Small intestine (tissue), 7 donors: ENCODE results near the gene NUB1. TPM values are rescaled to one million over a fixed set of nuclear protein-coding genes. Genes with fewer than 3 reads are reported as not detected.
"Not testable (repeated sequence)": the region's sequence is repeated elsewhere in the genome, so short reads cannot be mapped to it uniquely, and the experiment has no call there.

Experiments used
- DNase-seq, 2 donors: peaks; one replicate each; pipeline versions ENCODE4 v3.0.0 to v3.0.0-alpha.2; 2013
- FAIRE-seq: peaks from 2 replicates; lab custom pipeline; 2012; peaks lifted over from hg19 to GRCh38; lab: Jason Lieb, UNC
- H3K27ac ChIP-seq, 3 donors: one replicate each; pipeline ENCODE4 v1.5.1; 2013; ENCODE audit warnings: low read length in 2 of 3, mild to moderate bottlenecking in 2 of 3, control low read depth in 1 of 3, inconsistent platforms in 1 of 3, low read depth in 1 of 3, moderate library complexity in 1 of 3
- H3K27me3 ChIP-seq, 3 donors: one replicate each; pipeline ENCODE4 v1.6.1; 2013; ENCODE audit warnings: low read length in 3 of 3, inconsistent platforms in 1 of 3; ENCODE audit not compliant: control insufficient read depth in 3 of 3, insufficient read depth in 3 of 3
- H3K36me3 ChIP-seq, 3 donors: one replicate each; pipeline ENCODE4 v1.6.1; 2013; ENCODE audit warnings: low read length in 3 of 3, inconsistent platforms in 1 of 3, low read depth in 1 of 3, mild to moderate bottlenecking in 1 of 3, moderate library complexity in 1 of 3; ENCODE audit not compliant: control insufficient read depth in 3 of 3, insufficient read depth in 2 of 3
- H3K4me1 ChIP-seq, 3 donors: one replicate each; pipeline ENCODE4 v1.6.1; 2013; ENCODE audit warnings: low read length in 2 of 3, inconsistent platforms in 1 of 3, low read depth in 1 of 3, mild to moderate bottlenecking in 1 of 3, moderate library complexity in 1 of 3; ENCODE audit not compliant: control insufficient read depth in 3 of 3, insufficient read depth in 2 of 3
- H3K4me3 ChIP-seq, 3 donors: one replicate each; pipeline ENCODE4 v1.5.1; 2013; ENCODE audit warnings: low read length in 3 of 3, control low read depth in 1 of 3, inconsistent platforms in 1 of 3, low read depth in 1 of 3, mild to moderate bottlenecking in 1 of 3, moderate library complexity in 1 of 3
- H3K9me3 ChIP-seq, 2 donors: one replicate each; pipeline ENCODE4 v1.6.1; 2013; ENCODE audit warnings: low read depth in 1 of 2, low read length in 1 of 2; ENCODE audit not compliant: control insufficient read depth in 2 of 2, insufficient read depth in 1 of 2
- WGBS, 3 donors: extraction: QIAGEN DNeasy Blood & Tissue Kit; methylation state at CpG; one replicate each; pipeline ENCODE4 v1.1.7; 2013; 5-methylcytosine and 5-hydroxymethylcytosine counted together
- polyA plus RNA-seq, 4 donors: library from polyadenylated mRNA; stranded (reverse) in 3 of 4; unstranded in 1 of 4; fragments of 200-250 nt in 3 of 4; fragments of 120-200 nt in 1 of 4; gene quantifications; one replicate each; pipeline versions ENCODE4 v1.2.1 to v1.2.3, GENCODE V29; 2013
- donor health status: healthy with polysubstance abuse.
- donor health status: control.
- donor health status: control.
- donor health status: Bipolar disorder and iron deficiency.
- donor health status: healthy.

The NUB1 gene
- polyA plus RNA-seq, 4 donors = 37.4 to 70.8 (median 56.7) TPM

DNA sequence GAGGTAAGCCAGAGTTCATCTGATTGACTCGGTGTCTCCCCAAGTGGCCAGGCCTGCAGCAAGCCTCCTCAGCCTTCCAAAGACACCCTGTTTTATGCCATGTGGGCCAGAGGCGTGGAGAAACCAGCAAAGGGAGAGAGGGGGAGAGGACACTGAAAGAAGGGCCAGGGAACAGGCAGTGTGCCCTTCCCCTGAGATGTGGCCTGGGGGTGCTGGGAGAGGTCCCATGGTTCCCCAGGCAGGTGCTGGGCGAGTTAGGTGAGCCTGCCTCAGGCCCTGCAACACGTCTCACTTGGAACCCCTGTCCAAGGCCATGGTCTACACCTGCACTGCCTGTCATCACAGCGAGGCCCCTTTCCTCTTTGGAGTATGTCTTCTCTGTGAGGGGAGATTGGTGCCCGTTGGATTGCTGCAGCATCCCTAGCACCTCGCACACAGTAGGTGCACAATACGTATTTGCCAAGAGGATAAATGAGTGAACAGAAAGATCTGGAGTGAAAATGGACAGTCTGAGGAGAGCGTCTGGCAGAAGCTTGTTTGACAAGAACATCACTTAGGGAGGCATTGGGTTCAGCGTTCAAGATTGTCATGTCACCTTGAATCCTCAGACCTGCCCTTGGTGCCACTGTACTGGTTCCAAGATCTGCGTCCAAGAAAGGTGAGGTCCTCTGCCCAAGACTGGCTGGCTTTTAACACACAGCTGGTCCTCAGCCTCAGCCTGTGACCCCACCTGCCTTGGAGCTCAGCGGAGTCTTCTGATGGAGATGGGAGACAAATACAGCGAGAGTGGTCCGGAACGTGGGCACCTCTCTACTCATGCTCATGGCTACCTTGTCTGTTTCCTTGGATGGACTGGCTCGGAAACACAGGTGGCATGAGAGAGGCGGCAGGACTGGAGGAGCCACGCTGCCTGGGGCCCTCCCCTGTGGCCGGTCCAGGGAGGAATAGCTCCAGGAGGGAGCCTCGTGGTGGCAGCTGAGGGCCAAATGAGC lies 39.8 kb upstream of the NUB1 start:
- FAIRE-seq (no peak), DNase-seq (no peak)
- Histone ChIP-seq H3K27me3 (peaks cover 0 to 47% (median 3%) of the 10 kb centered on the region in 3 donors), H3K4me3 (no peak overlapping the region), H3K27ac (no peak overlapping the region), H3K36me3 (no peaks in the 10 kb centered on the region), H3K9me3 (peaks cover 0 to 3% of the 10 kb centered on the region in 2 donors), H3K4me1 (peaks cover 0 to 2% (median 0%) of the 10 kb centered on the region in 3 donors)
- WGBS, 3 donors = 65 to 78% (median 70%) methylated on average over 20 of the region's 20 CpGs

DNA sequence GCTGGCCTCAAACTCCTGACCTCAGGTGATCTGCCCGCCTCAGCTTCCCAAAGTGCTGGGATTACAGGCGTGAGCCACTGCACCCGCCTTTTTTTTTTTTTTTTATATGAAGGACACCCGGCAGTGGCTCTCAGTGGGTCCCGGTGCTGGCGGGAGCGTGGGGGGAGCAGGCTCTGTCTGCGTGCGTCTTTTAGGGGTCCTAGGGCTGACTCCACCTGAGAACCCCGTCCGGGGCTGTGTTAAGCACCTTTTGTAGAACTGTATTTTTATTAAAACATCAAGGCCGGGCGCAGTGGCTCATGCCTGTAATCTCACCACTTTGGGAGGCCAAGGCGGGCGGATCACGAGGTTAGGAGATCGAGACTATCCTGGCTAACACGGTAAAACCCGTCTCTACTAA lies 37.4 kb upstream of the NUB1 start:
- H3K4me1 ChIP-seq, H3K27ac ChIP-seq, H3K36me3 ChIP-seq, DNase-seq, FAIRE-seq, H3K4me3 ChIP-seq, H3K9me3 ChIP-seq: not testable (repeated sequence)
- WGBS, 3 donors = 61 to 79% (median 76%) methylated on average over 19 of the region's 19 CpGs
- peaks cover 0 to 41% (median 3%) of the 10 kb centered on the region in 3 donors for H3K27me3 ChIP-seq

DNA sequence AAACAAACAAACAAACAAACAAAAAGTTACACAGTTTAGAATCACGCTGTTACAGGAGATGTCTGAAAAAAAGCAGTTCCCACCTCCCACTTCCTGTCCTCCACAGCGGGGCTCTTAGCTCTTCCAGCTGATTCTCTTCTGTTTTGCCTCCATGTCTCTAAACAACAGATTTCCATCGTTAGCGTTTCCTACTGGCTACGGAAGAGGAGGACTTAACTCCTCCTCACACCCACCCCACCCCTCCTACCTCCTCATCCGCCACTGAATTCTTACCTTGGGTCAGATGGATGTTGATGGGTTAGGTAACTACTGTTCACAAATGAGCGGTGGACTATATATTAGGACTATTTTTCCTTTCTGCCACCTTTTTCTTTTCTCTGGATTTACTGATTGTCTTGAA lies 36.8 kb upstream of the NUB1 start:
- Histone ChIP-seq H3K9me3 (peaks cover 0 to 3% of the 10 kb centered on the region in 2 donors), H3K4me1 (peaks cover 0 to 2% (median 0%) of the 10 kb centered on the region in 3 donors), H3K27me3 (peaks cover 0 to 41% (median 3%) of the 10 kb centered on the region in 3 donors), H3K27ac (no peak overlapping the region), H3K4me3 (no peak overlapping the region), H3K36me3 (no peaks in the 10 kb centered on the region)
- FAIRE-seq (no peak), DNase-seq (peak in 1 of 2 donors; percentile 19)
- 19 to 24% (median 22%) methylated on average over 7 of the region's 7 CpGs for WGBS, 3 donors

DNA sequence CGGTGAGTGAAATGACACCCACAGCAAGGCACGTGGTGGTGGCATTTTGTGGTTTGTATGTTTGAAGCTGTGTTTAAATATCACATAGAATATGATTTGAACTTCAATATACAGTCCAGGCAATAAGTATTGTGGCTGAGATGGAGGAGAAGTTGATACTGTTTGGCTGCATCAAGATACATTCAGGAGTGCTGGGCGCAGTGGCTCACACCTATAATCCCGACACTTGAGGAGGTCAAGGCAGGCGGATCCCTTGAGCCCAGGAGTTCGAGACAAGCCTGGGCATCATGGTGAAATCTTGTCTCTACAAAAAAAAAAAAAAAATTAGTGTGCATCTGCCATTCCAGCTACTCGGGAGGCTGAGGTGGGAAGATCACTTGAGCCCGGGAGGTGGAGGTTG lies 35.2 kb upstream of the NUB1 start:
- DNase-seq (no peak), FAIRE-seq (no peak)
- Histone ChIP-seq H3K36me3 (no peaks in the 10 kb centered on the region), H3K27me3 (peaks cover 0 to 37% (median 3%) of the 10 kb centered on the region in 3 donors), H3K27ac (no peak overlapping the region), H3K4me1 (peaks cover 0 to 2% (median 0%) of the 10 kb centered on the region in 3 donors), H3K9me3 (peaks cover under 1 to 4% of the 10 kb centered on the region in 2 donors), H3K4me3 (no peak overlapping the region)
- 76 to 81% (median 78%) methylated on average over 8 of the region's 8 CpGs for whole genome bisulfite sequencing, 3 donors

DNA sequence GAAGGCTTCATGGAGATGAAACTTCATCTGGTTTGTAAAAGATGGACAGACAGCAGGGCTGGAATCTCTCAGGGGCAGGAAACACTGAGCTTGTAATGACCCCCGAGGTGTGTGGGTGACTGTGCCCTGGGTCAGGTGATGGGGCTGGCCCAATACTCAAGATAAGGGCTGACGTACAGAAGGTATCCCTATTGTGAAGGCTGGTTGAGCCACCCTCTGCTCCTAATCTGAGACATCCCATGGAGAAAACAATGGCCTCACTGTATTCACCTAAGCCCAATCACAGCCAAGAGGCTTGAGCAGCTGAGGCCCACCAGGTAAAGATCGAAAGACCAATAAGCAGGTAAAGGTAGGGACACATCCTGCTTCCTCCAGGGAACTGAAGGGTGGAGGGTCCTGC lies 34.8 kb upstream of the NUB1 start:
- peaks cover 0 to 33% (median 3%) of the 10 kb centered on the region in 3 donors for H3K27me3 ChIP-seq
- DNase-seq (no peak), FAIRE-seq (no peak)
- no peaks in the 10 kb centered on the region for H3K36me3 ChIP-seq
- WGBS, 3 donors = 17 to 60% (median 31%) methylated on average over 3 of the region's 3 CpGs
- H3K9me3 ChIP-seq = peaks cover 2 to 7% of the 10 kb centered on the region in 2 donors
- no peak overlapping the region for H3K4me3 ChIP-seq
- H3K4me1 ChIP-seq = peaks cover 0 to 2% (median 0%) of the 10 kb centered on the region in 3 donors
- H3K27ac ChIP-seq = no peak overlapping the region

DNA sequence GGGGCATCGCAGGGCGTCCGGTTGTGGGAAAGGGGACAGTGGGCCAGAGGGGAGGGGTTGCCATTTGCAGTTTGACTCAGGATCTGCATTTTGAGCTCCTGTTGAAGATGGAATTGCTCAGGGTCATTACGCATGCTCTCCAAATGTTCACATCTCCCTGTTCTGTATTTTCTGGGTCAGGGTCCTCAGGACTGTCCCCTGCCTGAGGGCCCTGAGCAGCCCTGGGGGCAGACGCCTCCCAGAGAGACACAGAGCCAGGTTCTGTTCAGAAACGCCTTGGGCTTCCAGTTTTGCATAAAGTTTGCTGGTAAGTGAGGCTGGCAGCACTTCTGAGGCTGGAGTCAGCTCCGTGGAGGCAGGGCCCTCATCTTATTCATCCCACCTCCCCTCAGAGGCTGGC lies 34.1 kb upstream of the NUB1 start:
- H3K9me3 ChIP-seq = peaks cover 2 to 7% of the 10 kb centered on the region in 2 donors
- H3K4me1 ChIP-seq = peaks cover 0 to 2% (median 0%) of the 10 kb centered on the region in 3 donors
- no peak overlapping the region for H3K4me3 ChIP-seq
- H3K27ac ChIP-seq = no peak overlapping the region
- FAIRE-seq (no peak), DNase-seq (no peak)
- H3K36me3 ChIP-seq = no peaks in the 10 kb centered on the region
- H3K27me3 ChIP-seq = peaks cover 0 to 27% (median 3%) of the 10 kb centered on the region in 3 donors
- WGBS, 3 donors = 77 to 86% (median 84%) methylated on average over 7 of the region's 7 CpGs

DNA sequence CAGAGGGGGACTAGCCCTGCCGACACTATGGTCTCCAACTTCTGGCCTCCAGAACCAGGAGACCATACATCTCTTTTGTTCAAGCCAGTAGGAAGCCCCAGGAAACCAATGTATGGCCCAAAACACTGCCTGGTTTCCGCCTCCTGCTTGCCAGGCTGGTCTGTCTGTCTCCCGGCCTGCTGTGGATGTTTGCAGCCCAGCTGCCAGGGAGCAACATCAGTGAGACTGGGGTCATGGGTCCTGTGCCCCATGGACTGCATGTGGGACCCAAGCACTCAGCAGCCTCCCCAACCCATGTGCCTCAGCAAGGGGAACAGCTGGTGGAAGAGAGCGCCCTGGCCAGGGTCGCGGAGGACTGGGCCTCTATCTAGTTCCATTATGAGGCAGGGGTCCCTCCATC lies 33.4 kb upstream of the NUB1 start:
- DNase-seq = no peak
- no peak for FAIRE-seq
- Histone ChIP-seq H3K27me3 (peaks cover 0 to 21% (median 3%) of the 10 kb centered on the region in 3 donors), H3K27ac (no peak overlapping the region), H3K9me3 (peaks cover 2 to 7% of the 10 kb centered on the region in 2 donors), H3K4me3 (no peak overlapping the region), H3K4me1 (peaks cover 0 to 2% (median 0%) of the 10 kb centered on the region in 3 donors), H3K36me3 (no peaks in the 10 kb centered on the region)
- WGBS, 3 donors = 89 to 91% (median 90%) methylated on average over 6 of the region's 6 CpGs

DNA sequence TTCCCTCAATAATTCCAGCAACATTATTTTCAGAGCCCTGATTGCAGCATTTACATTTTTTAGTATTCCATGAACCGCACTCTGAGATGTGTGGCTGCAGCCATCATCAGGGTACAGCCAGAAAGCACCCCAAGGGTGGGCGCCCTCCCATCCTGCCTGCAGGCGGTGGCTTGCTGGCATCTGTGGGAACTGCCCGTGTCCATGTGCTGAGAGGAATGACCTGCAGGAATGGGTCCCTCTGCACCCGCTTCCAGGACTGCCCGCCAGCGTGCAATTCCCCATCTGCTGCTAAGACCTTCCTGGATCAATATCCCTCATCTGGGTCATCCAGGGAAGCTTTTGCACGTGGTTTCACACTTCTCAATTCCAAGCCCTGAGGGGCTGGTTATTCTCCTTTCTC lies 32.8 kb upstream of the NUB1 start:
- Histone ChIP-seq H3K36me3 (no peaks in the 10 kb centered on the region), H3K27me3 (peaks cover 0 to 17% (median under 1%) of the 10 kb centered on the region in 3 donors), H3K9me3 (peaks cover 2 to 7% of the 10 kb centered on the region in 2 donors), H3K4me1 (no peaks in the 10 kb centered on the region), H3K4me3 (no peak overlapping the region), H3K27ac (no peak overlapping the region)
- WGBS, 3 donors = 80 to 86% (median 80%) methylated on average over 8 of the region's 8 CpGs
- DNase-seq (no peak), FAIRE-seq (no peak)
